GM23338 (cell line): ENCODE results near the gene GPR183. TPM values are rescaled to one million over a fixed set of nuclear protein-coding genes. Genes with fewer than 3 reads are reported as not detected.

Source experiments
- ATAC-seq: fragments of 200-7000 bp; cut with Tn5 transposase; 3 replicates; pipeline ENCODE4 v1.9.1; 2020
- DNase-seq: peaks from one replicate; pipeline ENCODE4 v3.0.0-alpha.2; 2015; ENCODE audit warnings: low spot score
- H2AFZ ChIP-seq: fragments of 200-600 bp; sonication (generic); 2 replicates; pipeline ENCODE4 v1.8.0; 2016; ENCODE audit warnings: antibody characterized with exemption, mild to moderate bottlenecking, moderate library complexity
- H3F3A ChIP-seq: fragments of 200-600 bp; sonication (generic); replicated peaks from 2 replicates; pipeline ENCODE4 v1.8.0; 2017; ENCODE audit warnings: antibody characterized with exemption, mixed run types, low read depth
- H3K27ac ChIP-seq: fragments of 200-600 bp; sonication (generic); 2 replicates; pipeline ENCODE4 v1.6.1; 2016; ENCODE audit warnings: low read depth
- H3K27me3 ChIP-seq: fragments of 200-600 bp; sonication (generic); 2 replicates; pipeline ENCODE4 v1.8.0; 2016; ENCODE audit warnings: mild to moderate bottlenecking, mixed run types, moderate library complexity; ENCODE audit not compliant: insufficient read depth
- H3K36me3 ChIP-seq: fragments of 200-600 bp; sonication (generic); 2 replicates; pipeline ENCODE4 v1.8.0; 2016; ENCODE audit warnings: mild to moderate bottlenecking; ENCODE audit not compliant: insufficient read depth
- H3K4me1 ChIP-seq: fragments of 200-600 bp; sonication (generic); 2 replicates; pipeline ENCODE4 v1.8.0; 2016; ENCODE audit warnings: mild to moderate bottlenecking, moderate library complexity; ENCODE audit not compliant: insufficient read depth
- H3K4me2 ChIP-seq: fragments of 200-600 bp; sonication (generic); 2 replicates; pipeline ENCODE4 v1.7.1; 2017; ENCODE audit warnings: mixed run types
- H3K4me3 ChIP-seq: fragments of 200-600 bp; sonication (generic); 2 replicates; pipeline ENCODE4 v1.6.1; 2016; ENCODE audit warnings: mixed run types
- H3K79me2 ChIP-seq: fragments of 200-600 bp; sonication (generic); replicated peaks from 2 replicates; pipeline ENCODE4 v1.8.0; 2017; ENCODE audit warnings: mild to moderate bottlenecking; ENCODE audit not compliant: insufficient read depth
- H3K9me2 ChIP-seq: fragments of 200-600 bp; sonication (generic); 2 replicates; pipeline ENCODE4 v1.8.0; 2017; ENCODE audit not compliant: insufficient read depth
- H4K20me1 ChIP-seq: fragments of 200-600 bp; sonication (generic); replicated peaks from 2 replicates; pipeline ENCODE4 v1.8.0; 2017; ENCODE audit warnings: mild to moderate bottlenecking; ENCODE audit not compliant: insufficient read depth
- H3K27ac Mint-ChIP-seq: 2 replicates; pipeline ENCODE4 v1.8.0; 2020; ENCODE audit warnings: inconsistent platforms, mild to moderate bottlenecking, moderate library complexity, mixed read lengths
- H3K27me3 Mint-ChIP-seq: 3 replicates; pipeline ENCODE4 v1.8.0; 2022; ENCODE audit warnings: low read depth, mild to moderate bottlenecking, moderate library complexity, mixed read lengths, inconsistent platforms; ENCODE audit not compliant: insufficient read depth, poor library complexity
- H3K36me3 Mint-ChIP-seq: 3 replicates; pipeline ENCODE4 v1.8.0; 2021; ENCODE audit warnings: low read depth, mild to moderate bottlenecking, inconsistent platforms, moderate library complexity, mixed read lengths
- H3K4me1 Mint-ChIP-seq: 3 replicates; pipeline ENCODE4 v1.8.0; 2020; ENCODE audit warnings: mild to moderate bottlenecking, inconsistent platforms, mixed read lengths
- H3K4me3 Mint-ChIP-seq: 3 replicates; pipeline ENCODE4 v1.8.0; 2021; ENCODE audit warnings: moderate library complexity, mild to moderate bottlenecking, inconsistent platforms, mixed read lengths
- H3K9me3 Mint-ChIP-seq: 3 replicates; pipeline ENCODE4 v1.8.0; 2020; ENCODE audit warnings: moderate library complexity, mild to moderate bottlenecking, inconsistent platforms, mixed read lengths
- CREB1 ChIP-seq: fragments of 250-450 bp; sonication (Bioruptor Pico); IDR thresholded peaks from 2 replicates; pipeline ENCODE4 v1.5.0; 2020; ENCODE audit warnings: low read depth, mild to moderate bottlenecking, moderate library complexity
- CTCF ChIP-seq, 2 experiments: fragments of 200-600 bp in 1 of 2; sonication (generic) in 1 of 2; conservative IDR thresholded peaks; 2 replicates each; pipeline versions ENCODE4 v1.5.1 to v1.6.1; 2016 to 2017; ENCODE audit warnings: antibody characterized with exemption in 2 of 2, low read depth in 2 of 2, mild to moderate bottlenecking in 2 of 2, moderate library complexity in 1 of 2
- ETS1 ChIP-seq: IDR thresholded peaks from 2 replicates; pipeline ENCODE4 v1.6.1; 2016; ENCODE audit warnings: antibody characterized with exemption
- EZH2phosphoT487 ChIP-seq: fragments of 200-600 bp; sonication (generic); IDR thresholded peaks from one replicate; pipeline ENCODE4 v1.8.1; 2018; ENCODE audit warnings: antibody characterized with exemption; ENCODE audit not compliant: unreplicated experiment
- JUNB ChIP-seq: IDR thresholded peaks from one replicate; pipeline ENCODE4 v1.6.1; 2016; ENCODE audit warnings: antibody characterized with exemption; ENCODE audit not compliant: unreplicated experiment
- NANOG ChIP-seq: IDR thresholded peaks from 2 replicates; pipeline ENCODE4 v1.6.1; 2016; ENCODE audit warnings: antibody characterized with exemption, borderline replicate concordance
- REST ChIP-seq: IDR thresholded peaks from one replicate; pipeline ENCODE4 v1.6.1; 2018; ENCODE audit warnings: antibody characterized with exemption; ENCODE audit not compliant: unreplicated experiment
- STAT1 ChIP-seq: IDR thresholded peaks from one replicate; pipeline ENCODE4 v1.6.1; 2016; ENCODE audit warnings: antibody characterized with exemption; ENCODE audit not compliant: unreplicated experiment
- ZNF114 ChIP-seq: fragments of 250-450 bp; sonication (Bioruptor Pico); IDR thresholded peaks from 2 replicates; pipeline ENCODE4 v1.5.0; 2020; ENCODE audit warnings: mild to moderate bottlenecking, moderate library complexity
- ZNF331 ChIP-seq: fragments of 250-450 bp; sonication (Bioruptor Pico); IDR thresholded peaks from 2 replicates; pipeline ENCODE4 v1.5.0; 2020; ENCODE audit warnings: low read depth, mild to moderate bottlenecking, moderate library complexity
- ZNF462 ChIP-seq: fragments of 250-450 bp; sonication (Bioruptor Pico); IDR thresholded peaks from 2 replicates; pipeline ENCODE4 v1.5.0; 2020; ENCODE audit warnings: mild to moderate bottlenecking, moderate library complexity
- polyA plus RNA-seq: library from polyadenylated mRNA; unstranded; fragments of >200 nt; fragmentation: Nextera tagmentation; extraction: Ambion mirVana; gene quantifications from 2 replicates; pipeline ENCODE4 v1.2.1, GENCODE V29; 2016
- total RNA-seq: library from RNA; depleted of rRNA; stranded (reverse); fragments of >200 nt; shearing (Covaris generic); gene quantifications from 2 replicates; pipeline ENCODE4 v1.2.3, GENCODE V29; 2014

The GPR183 gene
- total and polyA plus RNA-seq, 2 experiments from 2014 or later = 0.78 TPM; not detected in 1

DNA sequence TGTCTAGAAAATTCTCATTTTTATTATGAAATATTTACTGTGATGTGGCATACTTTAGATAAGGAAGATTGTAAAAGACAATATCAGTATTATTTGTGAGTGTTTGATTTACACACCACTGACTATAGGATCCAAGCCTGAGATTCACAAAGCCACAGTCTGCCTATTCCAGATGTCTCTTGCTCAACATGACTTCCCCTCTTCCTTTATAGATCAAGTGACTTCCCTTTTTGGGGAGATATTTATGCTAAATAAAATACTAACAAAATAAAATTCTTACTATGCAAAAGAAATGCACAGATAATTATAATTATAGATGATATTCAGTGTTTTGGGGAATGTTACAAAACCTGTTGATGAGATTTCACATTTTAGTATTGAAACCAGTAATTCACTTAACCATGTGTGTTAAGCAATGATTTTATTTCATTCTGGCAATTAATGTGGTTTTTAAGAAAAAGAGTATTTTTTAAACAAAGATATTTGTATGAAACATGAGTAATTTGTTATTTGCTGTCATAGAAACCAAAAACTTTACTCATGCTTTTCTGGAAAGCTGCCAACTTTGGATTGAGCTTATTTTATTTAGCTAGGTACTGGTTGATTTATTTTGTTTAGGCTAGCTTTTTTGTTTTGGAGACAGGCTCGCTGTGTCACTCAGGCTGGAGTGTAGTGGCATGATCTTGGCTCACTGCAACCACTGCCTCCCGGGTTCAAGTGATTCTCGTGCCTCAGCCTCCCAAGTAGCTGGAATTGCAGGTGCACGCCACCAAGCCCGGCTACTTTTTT is 13.7 kb upstream of the GPR183 start (continued):
- TF ChIP-seq ZNF462 (CRISPR knock-in tag) (no peak), JUNB (no peak), CREB1 (no peak), ZNF331 (no peak), STAT1 (no peak), ETS1 (no peak), ZNF114 (no peak)

GRCh38 chr13:99316657-99317256 is 9.6 kb upstream of the GPR183 start:
- H3K4me2 ChIP-seq = no peak overlapping the region
- H3K27me3 ChIP-seq = no peaks in the 10 kb centered on the region
- no peaks in the 10 kb centered on the region for H3K79me2 ChIP-seq
- H2AFZ ChIP-seq = no peak overlapping the region
- Mint-ChIP-seq H3K27me3 (peaks cover 2% of the 10 kb centered on the region), H3K36me3 (peaks cover 12% of the 10 kb centered on the region; the same call in 2 of the 3 replicates), H3K4me3 (no peak overlapping the region), H3K9me3 (no peaks in the 10 kb centered on the region), H3K27ac (no peak overlapping the region), H3K4me1 (peaks cover 25% of the 10 kb centered on the region)
- 0 out of 2 replicates have a peak, but pooled peaks cover 3% of the 10 kb centered on the region for H3K36me3 ChIP-seq
- H3K27ac ChIP-seq = no peak overlapping the region
- H3K4me1 ChIP-seq = peaks cover 9% of the 10 kb centered on the region; the same call in 1 of the 2 replicates
- no peaks in the 10 kb centered on the region for H3K9me2 ChIP-seq
- 0 out of 2 replicates have a peak, but pooled peaks cover 3% of the 10 kb centered on the region for H4K20me1 ChIP-seq
- H3K4me3 ChIP-seq = no peak overlapping the region
- no peak for DNase-seq
- H3F3A ChIP-seq = no peaks in the 10 kb centered on the region
- no peak for ATAC-seq
- TF ChIP-seq STAT1 (no peak), NANOG (no peak), REST (no peak), ZNF331 (no peak), JUNB (no peak), CREB1 (no peak), CTCF (conservative IDR thresholded peaks at IDR 0.05; ENCODE audit: low read depth in 2 of 2) (no peak), EZH2phosphoT487 (no peak)
